Neuron (in vitro differentiated cells): ENCODE data around the gene L3MBTL3.

Source experiments
- H2AFZ ChIP-seq: one replicate; pipeline ENCODE4 v1.6.1; 2013; ENCODE audit warnings: low read depth, mild to moderate bottlenecking, inconsistent platforms, low read length, moderate library complexity
- H3K27me3 ChIP-seq: one replicate; pipeline ENCODE4 v1.6.1; 2013; ENCODE audit warnings: low read length; ENCODE audit not compliant: insufficient read depth
- H3K36me3 ChIP-seq: one replicate; pipeline ENCODE4 v1.6.1; 2013; ENCODE audit warnings: low read length; ENCODE audit not compliant: insufficient read depth
- H3K4me1 ChIP-seq: one replicate; pipeline ENCODE4 v1.6.1; 2013; ENCODE audit warnings: low read length; ENCODE audit not compliant: insufficient read depth
- H3K4me3 ChIP-seq: 2 replicates; pipeline ENCODE4 v1.5.1; 2013; ENCODE audit warnings: mild to moderate bottlenecking, low read length, moderate library complexity
- H3K9me3 ChIP-seq: one replicate; pipeline ENCODE4 v1.6.1; 2013; ENCODE audit warnings: low read length

L3MBTL3 gene

GRCh38 chr6:130018292-130018743, at the start of gene L3MBTL3:
Gene L3MBTL3 (plus strand): TSS chr6:130018581. CDS start chr6:130042700, 24,119 bp downstream.
- Histone ChIP-seq H3K4me1 (peaks cover 9% of the 10 kb centered on the region), H3K27me3 (no peaks in the 10 kb centered on the region), H2AFZ (peak within 1 kb of the TSS; percentile 89), H3K36me3 (no peaks in the 10 kb centered on the region), H3K9me3 (no peaks in the 10 kb centered on the region), H3K4me3 (peak within 1 kb of the TSS; percentile 85)

GRCh38 chr6:129969064-129969463, 49.3 kb upstream of the L3MBTL3 start:
- H3K36me3 ChIP-seq = no peaks in the 10 kb centered on the region
- H2AFZ ChIP-seq = no peak overlapping the region
- no peak overlapping the region for H3K4me3 ChIP-seq
- no peaks in the 10 kb centered on the region for H3K4me1 ChIP-seq
- peaks cover 3% of the 10 kb centered on the region for H3K27me3 ChIP-seq
- H3K9me3 ChIP-seq = no peaks in the 10 kb centered on the region

- Histone ChIP-seq H3K27me3 (no peaks in the 10 kb centered on the region), H3K9me3 (no peaks in the 10 kb centered on the region), H2AFZ (no peak overlapping the region), H3K4me1 (no peaks in the 10 kb centered on the region), H3K4me3 (no peak overlapping the region), H3K36me3 (no peaks in the 10 kb centered on the region)
Measured at GRCh38 chr6:129976110-129976509, 42.3 kb upstream of the L3MBTL3 start.

GRCh38 chr6:129978148-129978916, 40.0 kb upstream of the L3MBTL3 start:
- Histone ChIP-seq H3K36me3 (no peaks in the 10 kb centered on the region), H3K9me3 (no peaks in the 10 kb centered on the region), H2AFZ (no peak overlapping the region), H3K27me3 (no peaks in the 10 kb centered on the region), H3K4me3 (no peak overlapping the region), H3K4me1 (no peaks in the 10 kb centered on the region)

- Histone ChIP-seq H3K36me3 (no peaks in the 10 kb centered on the region), H3K4me3 (no peak overlapping the region), H3K4me1 (no peaks in the 10 kb centered on the region), H2AFZ (no peak overlapping the region), H3K27me3 (no peaks in the 10 kb centered on the region), H3K9me3 (no peaks in the 10 kb centered on the region)
Measured at GRCh38 chr6:129980821-129981220, 37.6 kb upstream of the L3MBTL3 start.

- H3K27me3 ChIP-seq = no peaks in the 10 kb centered on the region
Measured at GRCh38 chr6:129981598-129981997, 36.8 kb upstream of the L3MBTL3 start.

GRCh38 chr6:129989396-129989795, 29.0 kb upstream of the L3MBTL3 start:
- Histone ChIP-seq H3K27me3 (no peaks in the 10 kb centered on the region), H3K9me3 (no peaks in the 10 kb centered on the region), H2AFZ (no peak overlapping the region), H3K4me1 (peaks cover 10% of the 10 kb centered on the region), H3K4me3 (no peak overlapping the region), H3K36me3 (no peaks in the 10 kb centered on the region)

More at GRCh38 chr6:129981598-129981997, 36.8 kb upstream of the L3MBTL3 start:
- Histone ChIP-seq H3K36me3 (no peaks in the 10 kb centered on the region), H3K4me1 (no peaks in the 10 kb centered on the region), H3K4me3 (no peak overlapping the region), H2AFZ (no peak overlapping the region), H3K9me3 (no peaks in the 10 kb centered on the region)

- Histone ChIP-seq H3K36me3 (no peaks in the 10 kb centered on the region), H3K9me3 (no peaks in the 10 kb centered on the region), H3K4me3 (no peak overlapping the region), H3K27me3 (no peaks in the 10 kb centered on the region), H3K4me1 (peaks cover 13% of the 10 kb centered on the region), H2AFZ (no peak overlapping the region)
Measured at GRCh38 chr6:129992881-129993280, 25.5 kb upstream of the L3MBTL3 start.

GRCh38 chr6:129994410-129994809, 24.0 kb upstream of the L3MBTL3 start:
- H3K9me3 ChIP-seq = no peaks in the 10 kb centered on the region
- H3K36me3 ChIP-seq = no peaks in the 10 kb centered on the region
- H3K4me1 ChIP-seq = peaks cover 13% of the 10 kb centered on the region
- H2AFZ ChIP-seq = no peak overlapping the region
- no peak overlapping the region for H3K4me3 ChIP-seq
- no peaks in the 10 kb centered on the region for H3K27me3 ChIP-seq

- no peaks in the 10 kb centered on the region for H3K36me3 ChIP-seq
- H3K9me3 ChIP-seq = no peaks in the 10 kb centered on the region
Measured at GRCh38 chr6:129996387-129996786, 22.0 kb upstream of the L3MBTL3 start.

GRCh38 chr6:130000526-130001421, 17.6 kb upstream of the L3MBTL3 start:
- no peaks in the 10 kb centered on the region for H3K9me3 ChIP-seq
- no peaks in the 10 kb centered on the region for H3K27me3 ChIP-seq
- H3K4me3 ChIP-seq = no peak overlapping the region
- no peak overlapping the region for H2AFZ ChIP-seq
- peaks cover 3% of the 10 kb centered on the region for H3K4me1 ChIP-seq
- no peaks in the 10 kb centered on the region for H3K36me3 ChIP-seq

More at GRCh38 chr6:129996387-129996786, 22.0 kb upstream of the L3MBTL3 start:
- H2AFZ ChIP-seq = no peak overlapping the region
- no peaks in the 10 kb centered on the region for H3K27me3 ChIP-seq
- H3K4me3 ChIP-seq = no peak overlapping the region
- peaks cover 13% of the 10 kb centered on the region for H3K4me1 ChIP-seq

GRCh38 chr6:130008236-130008873, 10.0 kb upstream of the L3MBTL3 start:
- Histone ChIP-seq H3K4me1 (no peaks in the 10 kb centered on the region), H3K9me3 (no peaks in the 10 kb centered on the region), H3K4me3 (no peak overlapping the region), H3K36me3 (no peaks in the 10 kb centered on the region), H2AFZ (no peak overlapping the region), H3K27me3 (no peaks in the 10 kb centered on the region)

GRCh38 chr6:130009146-130009545, 9.2 kb upstream of the L3MBTL3 start:
- Histone ChIP-seq H3K9me3 (no peaks in the 10 kb centered on the region), H2AFZ (no peak overlapping the region), H3K27me3 (no peaks in the 10 kb centered on the region), H3K4me3 (no peak overlapping the region), H3K4me1 (no peaks in the 10 kb centered on the region), H3K36me3 (no peaks in the 10 kb centered on the region)
